ENCODE results near the gene IP6K1.

Gene IP6K1

GRCh38 chr3:49724586-49724985 is 61.8 kb downstream of the IP6K1 start:
- no peaks in the 10 kb centered on the region for H3K9me3 ChIP-seq
- DNase-seq = no peak
- no peaks in the 10 kb centered on the region; the same call in none of the 2 replicates for H3K36me3 ChIP-seq

GRCh38 chr3:49723628-49724551 is 62.5 kb downstream of the IP6K1 start, which contains the start of gene GMPPB:
Gene GMPPB (minus strand): TSS chr3:49723951. CDS start chr3:49723726, 225 bp downstream.
- no peak for TF ChIP-seq CTCF (IDR thresholded peaks at IDR 0.05; ENCODE audit: low read depth, low read length)
- Histone ChIP-seq H3K9me3 (no peaks in the 10 kb centered on the region), H3K4me3 (ENCODE audit: low read depth, low read length) (peak within 1 kb of the TSS; percentile 84), H3K27me3 (no peaks in the 10 kb centered on the region), H3K4me1 (no peaks in the 10 kb centered on the region), H3K36me3 (no peaks in the 10 kb centered on the region; the same call in none of the 2 replicates)
- peak; percentile 94 for DNase-seq

More at GRCh38 chr3:49724586-49724985, 61.8 kb downstream of the IP6K1 start:
- H3K4me1 ChIP-seq = no peaks in the 10 kb centered on the region
- no peak for TF ChIP-seq CTCF (IDR thresholded peaks at IDR 0.05; ENCODE audit: low read depth, low read length)
- H3K27me3 ChIP-seq = no peaks in the 10 kb centered on the region
- H3K4me3 ChIP-seq (ENCODE audit: low read depth, low read length) = peak overlapping the region; percentile 60

GRCh38 chr3:49723296-49723627 is 63.1 kb downstream of the IP6K1 start:
- peak; percentile 39 for DNase-seq
- Histone ChIP-seq H3K27me3 (no peaks in the 10 kb centered on the region), H3K36me3 (no peaks in the 10 kb centered on the region; the same call in none of the 2 replicates), H3K4me1 (no peaks in the 10 kb centered on the region), H3K9me3 (no peaks in the 10 kb centered on the region), H3K4me3 (ENCODE audit: low read depth, low read length) (peak overlapping the region; percentile 84)
- no peak for TF ChIP-seq CTCF (IDR thresholded peaks at IDR 0.05; ENCODE audit: low read depth, low read length)

GRCh38 chr3:49722896-49723295 is 63.4 kb downstream of the IP6K1 start:
- Histone ChIP-seq H3K4me1 (no peaks in the 10 kb centered on the region), H3K4me3 (ENCODE audit: low read depth, low read length) (peak overlapping the region; percentile 84), H3K27me3 (no peaks in the 10 kb centered on the region), H3K9me3 (no peaks in the 10 kb centered on the region), H3K36me3 (no peaks in the 10 kb centered on the region; the same call in none of the 2 replicates)
- no peak for DNase-seq
- TF ChIP-seq CTCF (IDR thresholded peaks at IDR 0.05; ENCODE audit: low read depth, low read length) = no peak

GRCh38 chr3:49721896-49722781 is 64.2 kb downstream of the IP6K1 start:
- no peak for TF ChIP-seq CTCF (IDR thresholded peaks at IDR 0.05; ENCODE audit: low read depth, low read length)
- H3K36me3 ChIP-seq = no peaks in the 10 kb centered on the region; the same call in none of the 2 replicates
- H3K4me3 ChIP-seq (ENCODE audit: low read depth, low read length) = no peak overlapping the region; the same call in 1 of the 2 replicates

More at GRCh38 chr3:49721896-49722781, 64.2 kb downstream of the IP6K1 start:
- Histone ChIP-seq H3K9me3 (no peaks in the 10 kb centered on the region), H3K27me3 (no peaks in the 10 kb centered on the region), H3K4me1 (no peaks in the 10 kb centered on the region)
- no peak for DNase-seq

All from BE2C (cell line).